Right lobe of liver (tissue), 6 donors: ENCODE data around the gene FRMD3. TPM values are rescaled to one million over a fixed set of nuclear protein-coding genes. Genes with fewer than 3 reads are reported as not detected.

ENCODE experiments used
- ATAC-seq, 4 donors: fragments of 200-7000 bp; cut with Tn5 transposase; one replicate each; pipeline ENCODE4 v1.9.1; 2020; ENCODE audit warnings: mild to moderate bottlenecking in 4 of 4, moderate library complexity in 4 of 4
- DNase-seq, 3 donors: peaks; one replicate each; pipeline ENCODE4 v3.0.0-alpha.2; 2020
- H3K27ac ChIP-seq, 3 donors: fragments of 200-600 bp; one replicate each; pipeline ENCODE4 v1.8.0; 2022
- H3K27me3 ChIP-seq, 2 donors: fragments of 200-600 bp; one replicate each; pipeline ENCODE4 v1.8.0; 2022
- H3K36me3 ChIP-seq, 4 donors: fragments of 200-600 bp; sonication (generic) in 1 of 4; one replicate each; pipeline versions ENCODE4 v1.5.1 to v1.8.0; 2017 to 2022; ENCODE audit warnings: control low read depth in 1 of 4
- H3K4me1 ChIP-seq, 4 donors: fragments of 200-600 bp; sonication (generic) in 1 of 4; one replicate each; pipeline versions ENCODE4 v1.5.1 to v1.8.0; 2017 to 2022; ENCODE audit warnings: control low read depth in 1 of 4
- H3K4me3 ChIP-seq, 3 donors: fragments of 200-600 bp; one replicate each; pipeline ENCODE4 v1.8.0; 2022
- H3K9me3 ChIP-seq, 4 donors: fragments of 200-600 bp; sonication (generic) in 1 of 4; one replicate each; pipeline versions ENCODE4 v1.5.1 to v1.8.0; 2017 to 2022; ENCODE audit warnings: control low read depth in 1 of 4
- CTCF ChIP-seq, 4 donors: fragments of 200-600 bp in 3 of 4; fragments of 450-650 bp in 1 of 4; IDR thresholded peaks; one replicate each; pipeline versions ENCODE4 v1.5.1 to v1.8.0; 2016 to 2022; ENCODE audit warnings: antibody characterized with exemption in 4 of 4, mild to moderate bottlenecking in 2 of 4
- POLR2A ChIP-seq: fragments of 450-650 bp; IDR thresholded peaks from one replicate; pipeline ENCODE4 v1.6.1; 2017; ENCODE audit warnings: antibody characterized with exemption, mild to moderate bottlenecking
- WGBS: methylation state at CpG from one replicate; pipeline ENCODE4 v1.1.6; 2018; ENCODE audit warnings: low coverage, low lambda C conversion rate; ENCODE audit not compliant: insufficient coverage; ENCODE audit errors: missing lambda C conversion rate; 5-methylcytosine and 5-hydroxymethylcytosine counted together
- intact Hi-C, 2 donors: fragments of 100-400 bp; cut with DNase I; formaldehyde crosslinking; loops; one replicate each; pipeline versions ENCODE4 v1.11.2 to v1.14.1; 2022
- total RNA-seq, 6 experiments: library from RNA; depleted of rRNA in 2 of 6; stranded (reverse); fragments of >200 nt in 2 of 6; fragmentation: NEBNext Ultra II Directional in 3 of 6; extraction: Animal tissue kit (Norgen Biotek cat#: 25700) in 3 of 6; gene quantifications; one replicate each; pipeline versions ENCODE4 v1.1.0 to v1.2.4, GENCODE V29; 2016 to 2023
- donor health status: DM: no; HTN: yes; CAD: no.
- donor health status: DM: no; HTN: no; CAD: no.
- donor health status: DM: no; HTN: no; CAD: no.
- donor health status: DM: no; HTN: yes; CAD: no.
- donor health status: DM: no; HTN: yes; CAD: no.

FRMD3 gene
- total RNA-seq, 6 experiments from 2014 or later, result 0.28 to 0.88 (median 0.34) TPM

GRCh38 chr9:83501565-83501964 lies 36.6 kb downstream of the FRMD3 start:
- 69% methylated on average over 3 of the region's 3 CpGs for WGBS

GRCh38 chr9:83497441-83497840 lies 40.8 kb downstream of the FRMD3 start:
- Histone ChIP-seq H3K36me3 (no peaks in the 10 kb centered on the region), H3K27ac (no peak overlapping the region), H3K9me3 (no peaks in the 10 kb centered on the region), H3K27me3 (no peaks in the 10 kb centered on the region), H3K4me3 (no peak overlapping the region), H3K4me1 (no peaks in the 10 kb centered on the region)
- intact Hi-C loops, result no loop called here
- WGBS, result 78% methylated on average over 3 of the region's 3 CpGs
- DNase-seq (no peak), ATAC-seq (no peak)
- TF ChIP-seq CTCF (IDR thresholded peaks at IDR 0.05) (no peak), POLR2A (no peak)

More at GRCh38 chr9:83501565-83501964, 36.6 kb downstream of the FRMD3 start:
- H3K4me1 ChIP-seq, result no peaks in the 10 kb centered on the region
- ATAC-seq (no peak), DNase-seq (no peak)
- H3K36me3 ChIP-seq, result no peaks in the 10 kb centered on the region
- H3K27me3 ChIP-seq, result no peaks in the 10 kb centered on the region
- no peaks in the 10 kb centered on the region for H3K9me3 ChIP-seq
- intact Hi-C loops, result no loop called here
- no peak overlapping the region for H3K27ac ChIP-seq
- no peak for TF ChIP-seq POLR2A
- no peak for TF ChIP-seq CTCF (IDR thresholded peaks at IDR 0.05)
- H3K4me3 ChIP-seq, result no peak overlapping the region

GRCh38 chr9:83491995-83492394 lies 46.2 kb downstream of the FRMD3 start:
- WGBS, result 68% methylated on average over 3 of the region's 3 CpGs
- H3K4me3 ChIP-seq, result no peak overlapping the region
- no peak for TF ChIP-seq POLR2A
- no peak for TF ChIP-seq CTCF (IDR thresholded peaks at IDR 0.05)
- H3K4me1 ChIP-seq, result no peaks in the 10 kb centered on the region
- no peak overlapping the region for H3K27ac ChIP-seq
- no peaks in the 10 kb centered on the region for H3K27me3 ChIP-seq
- intact Hi-C loops, result no loop called here
- ATAC-seq, result no peak
- no peaks in the 10 kb centered on the region for H3K36me3 ChIP-seq
- H3K9me3 ChIP-seq, result no peaks in the 10 kb centered on the region
- DNase-seq, result no peak

GRCh38 chr9:83491413-83491812 lies 46.8 kb downstream of the FRMD3 start:
- intact Hi-C loops, result no loop called here
- no peaks in the 10 kb centered on the region for H3K9me3 ChIP-seq
- WGBS, result 33% methylated on average over 2 of the region's 3 CpGs
- H3K4me3 ChIP-seq, result no peak overlapping the region
- TF ChIP-seq CTCF (IDR thresholded peaks at IDR 0.05) (no peak), POLR2A (no peak)
- no peak overlapping the region for H3K27ac ChIP-seq
- DNase-seq, result no peak
- ATAC-seq, result no peak
- no peaks in the 10 kb centered on the region for H3K36me3 ChIP-seq
- no peaks in the 10 kb centered on the region for H3K4me1 ChIP-seq
- no peaks in the 10 kb centered on the region for H3K27me3 ChIP-seq

- DNase-seq, result no peak
- 100% methylated on average over 1 of the region's 1 CpG for WGBS
- TF ChIP-seq CTCF (IDR thresholded peaks at IDR 0.05) (no peak), POLR2A (no peak)
- H3K27ac ChIP-seq, result no peak overlapping the region
- H3K4me1 ChIP-seq, result no peaks in the 10 kb centered on the region
- intact Hi-C loops, result no loop called here
- H3K4me3 ChIP-seq, result no peak overlapping the region
- ATAC-seq, result no peak
- no peaks in the 10 kb centered on the region for H3K36me3 ChIP-seq
- H3K27me3 ChIP-seq, result no peaks in the 10 kb centered on the region
- H3K9me3 ChIP-seq, result no peaks in the 10 kb centered on the region
Measured at GRCh38 chr9:83489961-83490360, 48.2 kb downstream of the FRMD3 start.
